H1 (cell line): Measurements from ENCODE around the gene SNX20. TPM values are rescaled to one million over a fixed set of nuclear protein-coding genes. Genes with fewer than 3 reads are reported as not detected.
A peak's percentile ranks its signal among the peaks of the same experiment; 100 is the strongest.

ENCODE experiments used
- CTCF ChIA-PET: fragments of 300-600 bp; sonication (Branson Sonifier 250); formaldehyde crosslinking; loops from one replicate; lab custom pipeline; 2021; ENCODE audit not compliant: partially characterized antibody; lab: Charles Lee
- POLR2A ChIA-PET: fragments of 300-600 bp; sonication (Branson Sonifier 250); formaldehyde crosslinking; loops from one replicate; lab custom pipeline; 2021; ENCODE audit warnings: inconsistent platforms; ENCODE audit not compliant: partially characterized antibody; lab: Charles Lee
- DNase-seq, 2 experiments: peaks; one replicate each; pipeline versions ENCODE4 v3.0.0 to v3.0.0-alpha.2; 2010 to 2022; ENCODE audit warnings: low spot score in 2 of 2, low read depth in 1 of 2, mixed read lengths in 1 of 2
- FAIRE-seq: peaks from 2 replicates; lab custom pipeline; 2011; peaks lifted over from hg19 to GRCh38; lab: Jason Lieb, UNC
- H2AFZ ChIP-seq: 2 replicates; pipeline ENCODE4 v1.8.1; 2012; ENCODE audit warnings: low read length, inconsistent platforms
- H2AK5ac ChIP-seq: 2 replicates; pipeline ENCODE4 v1.6.1; 2013; ENCODE audit warnings: low read depth, low read length
- H2BK120ac ChIP-seq: replicated peaks from 2 replicates; pipeline ENCODE3; 2013; ENCODE audit warnings: low read depth, low read length, inconsistent platforms
- H2BK12ac ChIP-seq: 2 replicates; pipeline ENCODE4 v1.6.1; 2013; ENCODE audit warnings: low read depth, low read length
- H2BK15ac ChIP-seq: 2 replicates; pipeline ENCODE4 v1.6.1; 2013; ENCODE audit warnings: low read length
- H2BK20ac ChIP-seq: 2 replicates; pipeline ENCODE4 v1.6.1; 2013; ENCODE audit warnings: low read length
- H2BK5ac ChIP-seq: 2 replicates; pipeline ENCODE4 v1.6.1; 2013; ENCODE audit warnings: low read depth, low read length
- H3K14ac ChIP-seq: 2 replicates; pipeline ENCODE4 v1.6.1; 2013; ENCODE audit warnings: inconsistent platforms; ENCODE audit not compliant: insufficient read length
- H3K18ac ChIP-seq: 2 replicates; pipeline ENCODE4 v1.6.1; 2013; ENCODE audit warnings: low read length; ENCODE audit errors: extremely low read depth
- H3K23ac ChIP-seq: 2 replicates; pipeline ENCODE4 v1.6.1; 2013; ENCODE audit warnings: inconsistent platforms; ENCODE audit not compliant: insufficient read length
- H3K23me2 ChIP-seq: 2 replicates; pipeline ENCODE4 v1.6.1; 2013; ENCODE audit warnings: low read depth, low read length
- H3K27ac ChIP-seq: 2 replicates; pipeline ENCODE4 v1.6.1; 2011; ENCODE audit warnings: low read depth, low read length, inconsistent platforms
- H3K27me3 ChIP-seq, 4 experiments: replicated peaks in 1 of 4; 1 replicate in 1 of 4; 2 replicates in 3 of 4; pipeline versions ENCODE4 v1.6.1 to v1.8.1; 2011 to 2013; ENCODE audit warnings: low read length in 3 of 4, mild to moderate bottlenecking in 3 of 4, inconsistent platforms in 2 of 4, mixed read lengths in 2 of 4, moderate library complexity in 1 of 4; ENCODE audit not compliant: control insufficient read depth in 3 of 4, insufficient read depth in 3 of 4; ENCODE audit errors: extremely low read depth in 1 of 4
- H3K36me3 ChIP-seq, 4 experiments: 2 replicates each; pipeline versions ENCODE4 v1.6.1 to v1.8.1; 2011 to 2013; ENCODE audit warnings: mild to moderate bottlenecking in 4 of 4, low read length in 3 of 4, moderate library complexity in 2 of 4, control low read depth in 1 of 4, inconsistent platforms in 1 of 4; ENCODE audit not compliant: insufficient read depth in 4 of 4, control insufficient read depth in 2 of 4
- H3K4ac ChIP-seq: replicated peaks from 2 replicates; pipeline ENCODE3; 2013; ENCODE audit warnings: low read length, low read depth, mixed read lengths, inconsistent platforms; ENCODE audit not compliant: insufficient read length
- H3K4me1 ChIP-seq, 4 experiments: replicated peaks in 1 of 4; 1 replicate in 1 of 4; 2 replicates in 3 of 4; pipeline versions ENCODE4 v1.6.1 to v1.8.1; 2011 to 2013; ENCODE audit warnings: low read length in 3 of 4, inconsistent platforms in 2 of 4, mixed read lengths in 1 of 4; ENCODE audit not compliant: insufficient read depth in 4 of 4, control insufficient read depth in 3 of 4
- H3K4me2 ChIP-seq, 2 experiments: 2 replicates each; pipeline versions ENCODE4 v1.6.1 to v1.8.1; 2011 to 2013; ENCODE audit warnings: low read depth in 2 of 2, low read length in 2 of 2, control low read depth in 1 of 2, inconsistent platforms in 1 of 2, mild to moderate bottlenecking in 1 of 2; ENCODE audit not compliant: insufficient read depth in 1 of 2
- H3K4me3 ChIP-seq, 4 experiments: fragments of 200-600, 300-600 bp in 1 of 4; sonication (generic), shearing (Covaris generic), sonication (Bioruptor Twin) in 1 of 4; 2 replicates each; pipeline versions ENCODE4 v1.5.1 to v1.8.1; 2011 to 2016; ENCODE audit warnings: low read length in 4 of 4, low read depth in 3 of 4, control low read depth in 2 of 4, inconsistent platforms in 2 of 4, mild to moderate bottlenecking in 2 of 4, mixed read lengths in 1 of 4, moderate library complexity in 1 of 4; ENCODE audit not compliant: insufficient read depth in 2 of 4; ENCODE audit errors: extremely low read depth in 1 of 4
- H3K56ac ChIP-seq: replicated peaks from 2 replicates; pipeline ENCODE3; 2013; ENCODE audit warnings: low read depth, mild to moderate bottlenecking, mixed read lengths, low read length, inconsistent platforms; ENCODE audit not compliant: insufficient read length
- H3K79me1 ChIP-seq: 2 replicates; pipeline ENCODE4 v1.6.1; 2013; ENCODE audit warnings: low read depth, low read length, control low read depth
- H3K79me2 ChIP-seq, 2 experiments: 2 replicates each; pipeline versions ENCODE4 v1.6.1 to v1.8.1; 2012 to 2013; ENCODE audit warnings: low read length in 2 of 2, mild to moderate bottlenecking in 2 of 2, inconsistent platforms in 1 of 2; ENCODE audit not compliant: insufficient read depth in 2 of 2, control insufficient read depth in 1 of 2
- H3K9ac ChIP-seq, 4 experiments: replicated peaks in 1 of 4; 1 replicate in 1 of 4; 2 replicates in 3 of 4; pipeline versions ENCODE4 v1.6.1 to v1.8.1; 2011 to 2013; ENCODE audit warnings: low read depth in 3 of 4, low read length in 3 of 4, control low read depth in 2 of 4, mild to moderate bottlenecking in 2 of 4, moderate library complexity in 2 of 4, inconsistent platforms in 1 of 4; ENCODE audit errors: extremely low read depth in 1 of 4
- H3K9me3 ChIP-seq, 2 experiments: 2 replicates each; pipeline versions ENCODE4 v1.6.1 to v1.8.1; 2012 to 2013; ENCODE audit warnings: mild to moderate bottlenecking in 2 of 2, moderate library complexity in 2 of 2, control low read depth in 1 of 2, inconsistent platforms in 1 of 2, low read depth in 1 of 2, low read length in 1 of 2, mixed read lengths in 1 of 2; ENCODE audit not compliant: insufficient read depth in 2 of 2
- H4K20me1 ChIP-seq, 2 experiments: replicated peaks in 1 of 2; 2 replicates each; pipeline versions ENCODE3 to v1.8.1; 2011 to 2013; ENCODE audit warnings: inconsistent platforms in 2 of 2, low read length in 2 of 2, mild to moderate bottlenecking in 1 of 2; ENCODE audit not compliant: insufficient read depth in 2 of 2, control insufficient read depth in 1 of 2
- H4K5ac ChIP-seq: 2 replicates; pipeline ENCODE4 v1.6.1; 2013; ENCODE audit warnings: low read length, low read depth, mixed read lengths, inconsistent platforms; ENCODE audit not compliant: insufficient read length
- H4K8ac ChIP-seq: 2 replicates; pipeline ENCODE4 v1.8.0; 2013; ENCODE audit warnings: mild to moderate bottlenecking, moderate library complexity, low read length, inconsistent platforms; ENCODE audit not compliant: insufficient read depth; ENCODE audit errors: extremely low read depth
- H4K91ac ChIP-seq: replicated peaks from 2 replicates; pipeline ENCODE3; 2013; ENCODE audit warnings: low read length, mixed read lengths, inconsistent platforms; ENCODE audit not compliant: insufficient read length
- SP1 ChIP-seq: IDR thresholded peaks from 2 replicates; pipeline ENCODE4 v1.6.1; 2011; ENCODE audit warnings: low read depth, low read length
- SRF ChIP-seq: IDR thresholded peaks from 2 replicates; pipeline ENCODE4 v1.6.1; 2011; ENCODE audit warnings: mild to moderate bottlenecking, low read depth, low read length, moderate library complexity
- polyA plus RNA-seq, 7 experiments: library from polyadenylated mRNA; depleted of rRNA in 3 of 7; stranded (reverse) in 5 of 7; unstranded in 2 of 7; fragments of >200 nt in 5 of 7; fragments of 200-250 nt in 2 of 7; gene quantifications; 1 replicate in 5 of 7; 2 replicates in 1 of 7; 4 replicates in 1 of 7; pipeline versions ENCODE4 v1.2.1 to v1.2.3, GENCODE V29; 2011 to 2013; ENCODE audit warnings: missing spikeins in 2 of 7, mixed read lengths in 2 of 7
- total RNA-seq: library from RNA; stranded (reverse); fragmentation: NEBNext Ultra II Directional; extraction: Animal tissue kit (Norgen Biotek cat#: 25700); gene quantifications from 2 replicates; pipeline ENCODE4 v1.2.1, GENCODE V29; 2021

Gene SNX20
- total and polyA plus RNA-seq, 2 of the 8 experiments (the other 6 are each of a cell fraction or from before 2014, with no cell fraction given), result not detected

- no peak overlapping the region for H3K18ac ChIP-seq
- TF ChIP-seq SP1 (no peak), SRF (peak; percentile 90)
- H4K5ac ChIP-seq, result no peak overlapping the region
Observed at GRCh38 chr16:50724306-50724705, 43.2 kb upstream of the SNX20 start.

More at GRCh38 chr16:50724306-50724705, 43.2 kb upstream of the SNX20 start:
- H2BK15ac ChIP-seq, result no peak overlapping the region
- no peaks in the 10 kb centered on the region for H3K79me1 ChIP-seq
- no peak overlapping the region for H2BK120ac ChIP-seq
- no peak overlapping the region for H3K23ac ChIP-seq
- H2AFZ ChIP-seq, result no peak overlapping the region
- H2BK5ac ChIP-seq, result no peak overlapping the region
- H4K20me1 ChIP-seq, result no peaks in the 10 kb centered on the region
- H3K79me2 ChIP-seq, result no peaks in the 10 kb centered on the region
- H3K14ac ChIP-seq, result no peak overlapping the region
- ChIA-PET CTCF (interaction anchor here (1.0 to 2.0 kb wide), 3 partner anchors 20 to 350 kb away, joined by 3 to 7 read pairs (median 3); no protein-coding TSS in a partner anchor), POLR2A (no interaction called here)
- H3K9ac ChIP-seq, result no peak overlapping the region
- no peak overlapping the region for H3K4ac ChIP-seq
- no peak overlapping the region for H2AK5ac ChIP-seq
- no peak overlapping the region for H2BK20ac ChIP-seq
- no peak for DNase-seq
- no peaks in the 10 kb centered on the region for H3K27me3 ChIP-seq
- no peaks in the 10 kb centered on the region for H3K23me2 ChIP-seq
- H4K8ac ChIP-seq, result no peak overlapping the region
- FAIRE-seq, result no peak
- no peak overlapping the region for H3K4me3 ChIP-seq
- no peak overlapping the region for H4K91ac ChIP-seq
- no peaks in the 10 kb centered on the region for H3K9me3 ChIP-seq
- H2BK12ac ChIP-seq, result no peak overlapping the region
- H3K4me1 ChIP-seq, result peaks cover 0 to 7% (median 3%) of the 10 kb centered on the region in 4 experiments; a peak in 5 of 7 replicates
- H3K4me2 ChIP-seq, result no peak overlapping the region
- H3K36me3 ChIP-seq, result no peaks in the 10 kb centered on the region
- no peak overlapping the region for H3K56ac ChIP-seq
- H3K27ac ChIP-seq, result no peak overlapping the region
